NCI-H446 (cell line): Measurements from ENCODE around the gene FASTKD2.

ENCODE experiments used
- DNase-seq, 2 experiments: peaks; one replicate each; lab custom pipeline; 2025; lab: John Stamatoyannopoulos, UW

The FASTKD2 gene

GRCh38 chr2:206765242-206766056 is at the start of gene FASTKD2, which contains the start of gene MDH1B:
FASTKD2 (plus strand) TSS chr2:206765606; CDS start chr2:206766694, 1,088 bp downstream.
MDH1B (minus strand) TSS chr2:206765328; CDS start chr2:206765271, 57 bp downstream.
- DNase-seq, result peak; percentile 89 to 95

- peak in 1 of 2 experiments; percentile 2 for DNase-seq
These were observed 48.8 kb upstream of the FASTKD2 start for GRCh38 chr2:206716623-206717022.

- DNase-seq, result no peak
These were observed 47.1 kb upstream of the FASTKD2 start, which contains the start of gene DYTN for GRCh38 chr2:206718296-206718695. DYTN (minus strand) TSS chr2:206718396; CDS start chr2:206718279, 117 bp downstream.

- DNase-seq, result no peak
These were observed 44.0 kb upstream of the FASTKD2 start for GRCh38 chr2:206721256-206721920.

GRCh38 chr2:206723288-206723687 is 42.1 kb upstream of the FASTKD2 start:
- DNase-seq, result no peak

GRCh38 chr2:206727287-206727686 is 38.1 kb upstream of the FASTKD2 start:
- no peak for DNase-seq

GRCh38 chr2:206728277-206729199 is 36.9 kb upstream of the FASTKD2 start:
- DNase-seq, result no peak

GRCh38 chr2:206733341-206733740 is 32.1 kb upstream of the FASTKD2 start:
- no peak for DNase-seq

- no peak for DNase-seq
These were observed 28.5 kb upstream of the FASTKD2 start for GRCh38 chr2:206736935-206737334.

- DNase-seq, result no peak
These were observed 26.1 kb upstream of the FASTKD2 start for GRCh38 chr2:206739271-206739670.

- no peak for DNase-seq
These were observed 24.6 kb upstream of the FASTKD2 start for GRCh38 chr2:206740800-206741199.

GRCh38 chr2:206756816-206757215 is 8.6 kb upstream of the FASTKD2 start:
- no peak for DNase-seq

- DNase-seq, result no peak
These were observed 649 bp upstream of the FASTKD2 start for GRCh38 chr2:206764673-206765241.

GRCh38 chr2:206766057-206766930 is 888 bp downstream of the FASTKD2 start:
- no peak for DNase-seq

- no peak for DNase-seq
These were observed 9.5 kb downstream of the FASTKD2 start for GRCh38 chr2:206774871-206775270.

GRCh38 chr2:206776432-206776831 is 11.0 kb downstream of the FASTKD2 start:
- DNase-seq, result no peak

- DNase-seq, result no peak
These were observed 15.3 kb downstream of the FASTKD2 start for GRCh38 chr2:206780671-206781070.

GRCh38 chr2:206783718-206784117 is 18.3 kb downstream of the FASTKD2 start:
- no peak for DNase-seq

- no peak for DNase-seq
These were observed 19.4 kb downstream of the FASTKD2 start for GRCh38 chr2:206784559-206785353.
